Stomach (tissue), 9 donors: ENCODE data around the gene GAGE10. TPM values are rescaled to one million over a fixed set of nuclear protein-coding genes. Genes with fewer than 3 reads are reported as not detected.
"Not testable (repeated sequence)": the region's sequence is repeated elsewhere in the genome, so short reads cannot be mapped to it uniquely, and the experiment has no call there.

Source experiments
- DNase-seq, 2 donors: peaks; one replicate each; pipeline versions ENCODE4 v3.0.0 to v3.0.0-alpha.2; 2013 to 2019
- H3K27ac ChIP-seq, 5 donors: fragments of 200-600 bp in 4 of 5; sonication (generic) in 4 of 5; one replicate each; pipeline ENCODE4 v1.5.1; 2013 to 2019; ENCODE audit warnings: mild to moderate bottlenecking in 1 of 5, moderate library complexity in 1 of 5
- H3K27me3 ChIP-seq, 3 donors: fragments of 200-600 bp; sonication (generic); one replicate each; pipeline ENCODE4 v1.5.1; 2017 to 2019; ENCODE audit warnings: mixed run types in 1 of 3
- H3K36me3 ChIP-seq, 4 donors: fragments of 200-600 bp; sonication (generic); 1 replicate in 3 of 4; 2 replicates in 1 of 4; pipeline ENCODE4 v1.5.1; 2016 to 2019
- H3K4me1 ChIP-seq, 4 donors: fragments of 200-600 bp; sonication (generic); one replicate each; pipeline ENCODE4 v1.5.1; 2016 to 2019
- H3K4me3 ChIP-seq, 4 donors: fragments of 200-600 bp; sonication (generic) in 3 of 4; one replicate each; pipeline ENCODE4 v1.5.1; 2016 to 2019; ENCODE audit warnings: mild to moderate bottlenecking in 1 of 4
- H3K9me3 ChIP-seq, 4 donors: fragments of 200-600 bp; sonication (generic); one replicate each; pipeline ENCODE4 v1.5.1; 2016 to 2019
- WGBS, 5 donors: extraction: QIAGEN DNeasy Blood & Tissue Kit in 3 of 5; methylation state at CpG; one replicate each; pipeline versions ENCODE4 v1.1.5 to v1.1.7; 2013 to 2018; 5-methylcytosine and 5-hydroxymethylcytosine counted together
- intact Hi-C: fragments of 100-400 bp; cut with DNase I; formaldehyde crosslinking; loops from one replicate; pipeline ENCODE4 v1.15.1; 2023; ENCODE audit warnings: low total_unique reads
- polyA plus RNA-seq, 3 donors: library from polyadenylated mRNA; stranded (reverse); fragments of 200-250 nt; gene quantifications; one replicate each; pipeline ENCODE4 v1.2.3, GENCODE V29; 2013
- total RNA-seq, 5 donors: library from RNA; depleted of rRNA; stranded (reverse); fragments of >200 nt; gene quantifications; one replicate each; pipeline versions ENCODE4 v1.1.0 to v1.2.3, GENCODE V29; 2014 to 2016
- donor health status: healthy with polysubstance abuse.
- donor health status: Bipolar disorder and iron deficiency.
- donor health status: healthy.

Gene GAGE10
- total and polyA plus RNA-seq, 8 donors = not detected

DNA sequence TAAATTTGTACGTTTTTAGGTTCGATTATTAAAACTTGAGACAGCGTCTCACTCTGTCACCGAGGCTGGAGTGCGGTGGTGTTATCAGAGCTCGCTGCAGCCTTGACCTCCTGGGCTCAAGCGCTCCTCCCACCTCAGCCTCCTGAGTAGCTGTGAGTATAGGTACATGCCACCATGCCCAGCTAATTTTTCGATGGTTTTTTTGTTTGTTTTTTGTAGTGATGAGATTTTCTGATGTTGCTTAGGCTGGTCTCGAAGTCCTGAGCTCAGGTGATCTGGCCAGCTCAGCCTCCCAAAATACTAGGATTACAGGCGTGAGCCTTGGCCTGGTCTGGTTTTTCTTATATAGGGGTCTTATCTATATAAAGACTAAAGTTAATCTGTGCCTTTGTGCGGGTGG, 27.0 kb downstream of the GAGE10 start:
- H3K4me1 ChIP-seq, intact Hi-C loops, H3K27ac ChIP-seq, H3K4me3 ChIP-seq, H3K36me3 ChIP-seq, H3K9me3 ChIP-seq, H3K27me3 ChIP-seq, DNase-seq: not testable (repeated sequence)
- WGBS, 5 donors = 77 to 98% (median 93%) methylated on average over 2 to 4 of the region's 11 CpGs

DNA sequence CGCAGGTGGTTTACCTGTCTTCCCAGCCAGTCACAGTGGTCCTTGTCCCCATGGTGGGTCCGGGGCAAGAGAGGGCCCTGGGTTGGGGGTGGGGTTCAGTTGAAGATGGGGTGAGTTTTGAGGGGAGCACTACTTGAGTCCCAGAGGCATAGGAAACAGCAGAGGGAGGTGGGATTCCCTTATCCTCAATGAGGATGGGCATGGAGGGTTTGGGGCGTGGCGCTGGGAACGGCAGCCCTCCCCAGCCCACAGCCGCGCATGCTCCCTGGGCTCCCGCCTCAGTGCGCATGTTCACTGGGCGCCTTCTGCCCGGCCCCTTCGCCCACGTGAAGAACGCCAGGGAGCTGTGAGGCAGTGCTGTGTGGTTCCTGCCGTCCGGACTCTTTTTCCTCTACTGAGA, 27.8 kb downstream of the GAGE10 start, which contains the start of gene GAGE13:
Gene GAGE13, plus strand, starts transcription at position 301 of the 400 bp plus-strand sequence. CDS start 1,156 bp downstream, outside the sequence.
- H3K4me1 ChIP-seq, H3K27me3 ChIP-seq, H3K27ac ChIP-seq, H3K4me3 ChIP-seq, H3K9me3 ChIP-seq, DNase-seq, intact Hi-C loops, H3K36me3 ChIP-seq: not testable (repeated sequence)
- WGBS, 5 donors = no CpG with 5 or more reads among the region's 16 CpGs

DNA sequence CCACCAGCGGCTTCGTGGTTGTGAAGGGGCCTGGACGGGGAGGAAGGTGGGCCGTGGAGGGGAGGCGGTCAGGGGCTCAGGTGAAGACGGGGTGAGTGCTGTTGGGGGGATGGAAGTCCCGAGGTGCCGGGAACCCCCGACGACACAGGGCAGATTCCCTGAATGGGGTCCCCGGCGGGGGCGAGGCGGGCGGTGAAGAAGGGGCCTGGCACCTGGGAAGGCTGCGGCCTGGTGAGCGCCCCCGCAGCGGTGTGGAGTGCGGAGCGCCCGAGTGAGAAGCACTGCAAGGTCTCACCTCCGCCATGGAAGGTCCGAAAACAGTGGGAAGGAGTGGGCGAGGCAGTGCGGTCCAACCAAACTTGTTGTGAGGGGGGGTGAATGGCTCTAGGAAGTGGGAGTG, 28.4 kb downstream of the GAGE10 start:
- H3K27ac ChIP-seq, H3K36me3 ChIP-seq, DNase-seq, H3K4me1 ChIP-seq, H3K27me3 ChIP-seq, intact Hi-C loops, H3K9me3 ChIP-seq, H3K4me3 ChIP-seq: not testable (repeated sequence)
- 92 to 96% methylated on average over 18 to 20 of the region's 26 CpGs; no CpG with 5 or more reads in 3 of the 5 donors for WGBS, 5 donors

DNA sequence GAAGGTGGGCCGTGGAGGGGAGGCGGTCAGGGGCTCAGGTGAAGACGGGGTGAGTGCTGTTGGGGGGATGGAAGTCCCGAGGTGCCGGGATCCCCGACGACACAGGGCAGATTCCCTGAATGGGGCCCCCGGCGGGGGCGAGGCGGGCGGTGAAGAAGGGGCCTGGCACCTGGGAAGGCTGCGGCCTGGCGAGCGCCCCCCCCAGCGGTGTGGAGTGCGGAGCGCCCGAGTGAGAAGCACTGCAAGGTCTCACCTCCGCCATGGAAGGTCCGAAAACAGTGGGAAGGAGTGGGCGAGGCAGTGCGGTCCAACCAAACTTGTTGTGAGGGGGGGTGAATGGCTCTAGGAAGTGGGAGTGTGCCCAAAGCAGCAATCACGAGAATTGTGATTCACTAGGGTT, 38.0 kb downstream of the GAGE10 start:
- 91 to 95% (median 92%) methylated on average over 12 to 15 of the region's 24 CpGs; no CpG with 5 or more reads in 2 of the 5 donors for WGBS, 5 donors
- peak in 1 of 2 donors; percentile 53 for DNase-seq
- H3K9me3 ChIP-seq, H3K27ac ChIP-seq, H3K4me3 ChIP-seq, intact Hi-C loops, H3K36me3 ChIP-seq, H3K4me1 ChIP-seq: not testable (repeated sequence)
- peaks cover 0 to 12% (median 0%) of the 10 kb centered on the region in 3 donors for H3K27me3 ChIP-seq

DNA sequence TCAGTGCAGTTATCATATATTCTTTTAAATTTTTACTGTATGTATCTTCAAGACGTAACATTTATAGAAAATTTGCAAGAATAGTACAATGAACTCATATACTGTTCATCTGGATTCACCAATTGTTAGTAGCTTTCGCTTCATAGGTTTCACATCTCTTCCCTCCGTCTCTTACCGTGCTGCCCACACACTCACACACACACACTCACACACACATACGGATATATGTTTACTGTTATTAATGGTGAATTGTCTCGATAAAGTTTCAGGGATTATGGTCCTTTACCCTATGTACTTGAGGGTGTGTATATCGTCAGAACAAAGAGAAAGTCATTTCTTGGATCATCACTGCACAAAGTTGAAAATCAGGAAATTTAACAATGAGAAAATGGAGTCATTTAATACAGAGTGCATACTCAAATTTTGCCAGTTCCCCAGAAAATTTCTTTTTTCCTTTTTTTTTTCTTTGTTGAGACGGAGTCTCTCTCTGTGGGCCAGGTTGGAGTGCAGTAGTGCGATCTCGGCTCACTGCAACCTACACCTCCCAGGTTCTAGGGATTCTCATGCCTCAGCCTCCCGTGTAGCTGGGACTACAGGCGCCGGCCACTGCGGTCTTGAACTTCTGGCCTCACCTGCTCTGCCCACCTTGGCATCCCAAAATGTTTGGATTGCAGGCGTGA, 41.2 kb downstream of the GAGE10 start:
- 72 to 80% (median 77%) methylated on average over 11 to 14 of the region's 15 CpGs for WGBS, 5 donors
- H3K4me1 ChIP-seq, H3K9me3 ChIP-seq, intact Hi-C loops, H3K36me3 ChIP-seq, H3K4me3 ChIP-seq, H3K27ac ChIP-seq, DNase-seq: not testable (repeated sequence)
- peaks cover 0 to 11% (median 0%) of the 10 kb centered on the region in 3 donors for H3K27me3 ChIP-seq

DNA sequence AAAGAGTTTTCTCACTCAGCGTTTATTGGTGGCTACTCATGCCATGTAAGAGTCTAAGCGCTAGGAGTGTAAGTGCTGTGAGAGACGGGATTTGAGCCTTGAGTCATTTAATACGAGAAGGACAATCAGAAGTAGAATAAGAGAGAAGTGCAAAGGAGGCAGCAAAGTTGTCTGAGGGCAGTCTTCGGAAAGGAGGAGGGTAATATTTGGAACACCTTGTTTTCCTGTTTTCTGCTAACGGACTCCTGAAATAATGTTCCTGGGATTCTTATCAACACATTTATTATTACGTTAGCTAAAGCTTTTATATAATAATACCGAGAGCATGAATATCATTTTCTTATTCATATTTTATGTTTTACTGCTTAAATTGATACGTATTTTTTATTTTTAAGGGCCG, 42.0 kb downstream of the GAGE10 start:
- not testable (repeated sequence) for H3K9me3 ChIP-seq, H3K4me3 ChIP-seq

DNA sequence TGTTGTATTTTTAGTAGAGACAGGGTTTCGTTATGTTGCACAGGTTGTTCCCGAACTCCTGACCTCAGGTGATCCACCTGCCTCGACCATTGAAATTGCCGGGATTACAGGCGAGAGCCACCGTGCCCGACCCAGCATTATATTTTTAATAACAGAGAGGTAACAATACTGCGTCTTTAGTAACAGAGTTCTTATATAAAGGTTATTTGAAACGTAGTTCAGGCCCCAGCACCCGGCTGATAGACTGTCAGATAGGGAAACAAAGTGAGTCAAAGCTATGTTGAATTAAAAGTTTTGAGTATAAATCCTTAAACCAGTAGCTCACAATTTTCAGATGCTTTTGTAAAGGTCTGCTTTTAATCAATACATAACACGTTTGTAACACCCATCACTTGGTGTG, 42.7 kb downstream of the GAGE10 start:
- WGBS, 5 donors = 81 to 89% (median 86%) methylated on average over 7 to 11 of the region's 11 CpGs
- H3K4me3 ChIP-seq, H3K36me3 ChIP-seq, H3K27ac ChIP-seq, H3K27me3 ChIP-seq, H3K4me1 ChIP-seq, intact Hi-C loops, H3K9me3 ChIP-seq: not testable (repeated sequence)
- DNase-seq = peak in 1 of 2 donors; percentile 60

More for the DNA sequence above, 42.0 kb downstream of the GAGE10 start:
- H3K27ac ChIP-seq, H3K4me1 ChIP-seq, DNase-seq, H3K36me3 ChIP-seq, H3K27me3 ChIP-seq, intact Hi-C loops: not testable (repeated sequence)
- 76 to 88% (median 85%) methylated on average over 5 to 8 of the region's 10 CpGs for whole genome bisulfite sequencing, 5 donors

Other genes with a start within 250 kb of the GAGE10 start
- gene CCDC120, start 244.6 kb upstream of the GAGE10 start, total RNA-seq = 10 to 100 TPM in 2 of 5 donors, 1 to 10 TPM in 3; 2.3 to 25.4 (median 6.1) TPM
- gene CCDC120, start 244.6 kb upstream of the GAGE10 start, polyA plus RNA-seq = 1 to 10 TPM; 3.8 to 7.3 (median 4.0) TPM
- 10 to 100 TPM in 1 of 5 donors, 1 to 10 TPM in 2, not detected in 2; 5.0 to 37.1 (median 5.9) TPM for gene PRAF2, start 229.6 kb upstream of the GAGE10 start, total RNA-seq
- 10 to 100 TPM in 2 of 3 donors, 1 to 10 TPM in 1; 9.3 to 16.6 (median 10.3) TPM for gene PRAF2, start 229.6 kb upstream of the GAGE10 start, polyA plus RNA-seq
- gene WDR45, start 223.8 kb upstream of the GAGE10 start, total RNA-seq = 100 to 1,000 TPM in 2 of 5 donors, 10 to 100 TPM in 3; 12.2 to 209 (median 90.9) TPM
- 100 to 1,000 TPM in 1 of 3 donors, 10 to 100 TPM in 2; 69.0 to 102 (median 75.3) TPM for gene WDR45, start 223.8 kb upstream of the GAGE10 start, polyA plus RNA-seq
- 10 to 100 TPM in 2 of 5 donors, 1 to 10 TPM in 3; 6.4 to 19.1 (median 8.2) TPM for gene GPKOW, start 179.9 kb upstream of the GAGE10 start, total RNA-seq
- 10 to 100 TPM; 14.1 to 18.2 (median 14.7) TPM for gene GPKOW, start 179.9 kb upstream of the GAGE10 start, polyA plus RNA-seq
- 10 to 100 TPM in 3 of 5 donors, 1 to 10 TPM in 2; 4.7 to 43.2 (median 10.3) TPM for gene MAGIX, start 140.9 kb upstream of the GAGE10 start, total RNA-seq
- gene MAGIX, start 140.9 kb upstream of the GAGE10 start, polyA plus RNA-seq = 10 to 100 TPM; 18.9 to 41.1 (median 35.0) TPM
- gene PLP2, start 131.7 kb upstream of the GAGE10 start, total RNA-seq = 100 to 1,000 TPM in 1 of 5 donors, 10 to 100 TPM in 4; 14.0 to 155 (median 52.2) TPM
- gene PLP2, start 131.7 kb upstream of the GAGE10 start, polyA plus RNA-seq = 100 to 1,000 TPM in 1 of 3 donors, 10 to 100 TPM in 2; 55.0 to 323 (median 94.4) TPM
- 10 to 100 TPM in 3 of 5 donors, 1 to 10 TPM in 2; 3.7 to 65.1 (median 16.9) TPM for gene PRICKLE3, start 117.3 kb upstream of the GAGE10 start, total RNA-seq
- 1 to 10 TPM; 6.3 to 7.1 (median 6.5) TPM for gene PRICKLE3, start 117.3 kb upstream of the GAGE10 start, polyA plus RNA-seq
- 100 to 1,000 TPM in 1 of 5 donors, 1 to 10 TPM in 2, under 1 TPM in 1, not detected in 1; 0.89 to 211 (median 3.3) TPM for gene SYP, start 103.5 kb upstream of the GAGE10 start, total RNA-seq
- gene SYP, start 103.5 kb upstream of the GAGE10 start, polyA plus RNA-seq = 1 to 10 TPM in 2 of 3 donors, under 1 TPM in 1; 0.92 to 5.0 (median 3.9) TPM
- 1 to 10 TPM in 1 of 5 donors, under 1 TPM in 2, not detected in 2; 0.37 to 6.1 (median 0.89) TPM for gene CACNA1F, start 70.3 kb upstream of the GAGE10 start, total RNA-seq
- under 1 TPM; 0.06 to 0.18 (median 0.15) TPM for gene CACNA1F, start 70.3 kb upstream of the GAGE10 start, polyA plus RNA-seq
- 10 to 100 TPM in 2 of 5 donors, 1 to 10 TPM in 3; 2.7 to 68.9 (median 7.0) TPM for gene CCDC22, start 68.2 kb upstream of the GAGE10 start, total RNA-seq
- gene CCDC22, start 68.2 kb upstream of the GAGE10 start, polyA plus RNA-seq = 10 to 100 TPM in 1 of 3 donors, 1 to 10 TPM in 2; 7.4 to 12.2 (median 8.9) TPM
- not detected for gene FOXP3, start 38.9 kb upstream of the GAGE10 start, total RNA-seq
- gene FOXP3, start 38.9 kb upstream of the GAGE10 start, polyA plus RNA-seq = under 1 TPM in 2 of 3 donors, not detected in 1; 0.12 to 0.88 TPM
- gene PPP1R3F, start 33.9 kb upstream of the GAGE10 start, total RNA-seq = 10 to 100 TPM in 1 of 5 donors, 1 to 10 TPM in 4; 1.4 to 20.4 (median 5.7) TPM
- gene PPP1R3F, start 33.9 kb upstream of the GAGE10 start, polyA plus RNA-seq = 1 to 10 TPM; 2.1 to 6.4 (median 4.0) TPM
- gene GAGE12J, start 18.4 kb downstream of the GAGE10 start, total RNA-seq = not detected
- not detected for gene GAGE12J, start 18.4 kb downstream of the GAGE10 start, polyA plus RNA-seq
- gene GAGE13, start 27.9 kb downstream of the GAGE10 start, total RNA-seq = not detected
- not detected for gene GAGE13, start 27.9 kb downstream of the GAGE10 start, polyA plus RNA-seq
- not detected for gene GAGE12C, start 228.5 kb downstream of the GAGE10 start, total RNA-seq
- not detected for gene GAGE12C, start 228.5 kb downstream of the GAGE10 start, polyA plus RNA-seq
- not detected for gene GAGE12D, start 238.1 kb downstream of the GAGE10 start, total RNA-seq
- not detected for gene GAGE12D, start 238.1 kb downstream of the GAGE10 start, polyA plus RNA-seq
- not detected for gene GAGE12E, start 247.6 kb downstream of the GAGE10 start, total RNA-seq
- not detected for gene GAGE12E, start 247.6 kb downstream of the GAGE10 start, polyA plus RNA-seq